ENCODE results near the gene FAM98B.
"Not testable (repeated sequence)": the region's sequence is repeated elsewhere in the genome, so short reads cannot be mapped to it uniquely, and the experiment has no call there.

The FAM98B gene

DNA sequence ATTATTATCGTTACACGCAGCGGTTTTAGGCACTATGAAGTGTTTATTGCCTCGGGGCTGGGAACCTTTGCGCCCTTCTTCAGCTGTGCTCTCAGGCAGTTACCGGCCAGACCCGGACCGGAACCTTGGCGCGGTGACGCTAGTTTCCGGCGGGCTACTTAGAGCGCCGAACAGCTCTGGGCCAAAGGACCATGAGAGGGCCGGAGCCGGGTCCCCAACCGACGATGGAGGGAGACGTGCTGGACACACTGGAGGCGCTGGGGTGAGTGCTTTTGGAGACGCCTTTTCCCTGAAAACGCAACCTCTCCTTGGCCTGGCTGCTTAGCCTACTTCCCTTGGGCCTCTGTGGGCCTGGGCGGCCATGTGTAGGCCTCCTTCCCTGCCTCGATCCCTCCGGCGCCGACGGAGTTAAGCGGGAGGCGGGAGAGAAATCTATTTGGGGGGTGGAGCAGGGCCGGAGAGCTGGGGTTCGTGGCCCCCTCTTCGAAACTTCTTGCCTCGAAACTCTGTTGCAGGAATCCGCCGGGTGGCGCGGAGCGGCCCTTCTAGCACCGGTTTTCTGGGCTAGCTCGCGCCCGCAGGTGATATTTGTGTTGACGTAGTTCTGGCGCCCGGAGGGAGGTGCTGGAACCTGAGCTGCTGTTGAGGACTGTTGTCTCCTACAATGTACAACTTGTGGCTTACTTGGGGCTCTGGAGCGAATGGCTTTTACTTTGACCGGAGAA is at the start of gene FAM98B:
Gene FAM98B, plus strand, starts transcription at position 157 of the 725 bp plus-strand sequence. Its CDS starts 35 bp downstream, at position 192.
- DNase-seq, result peak; percentile 64

DNA sequence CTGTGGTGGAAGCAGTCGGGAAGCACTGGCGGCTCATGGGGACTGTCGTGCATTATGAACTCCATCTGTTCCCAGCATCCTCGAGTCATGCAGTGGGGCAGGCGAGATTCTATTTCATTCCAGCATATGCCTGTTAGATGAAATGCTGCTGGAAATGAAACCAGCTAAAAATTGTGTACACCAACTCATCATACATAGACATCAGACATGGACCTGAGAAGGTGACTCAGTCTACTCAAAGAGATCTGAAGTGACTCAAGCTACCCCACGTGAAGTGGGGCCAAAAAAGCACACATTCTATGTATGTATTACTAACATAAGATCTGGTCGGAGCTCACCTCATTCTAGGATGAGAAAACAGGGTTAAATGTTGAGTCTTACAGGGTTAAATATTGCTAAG is 47.5 kb upstream of the FAM98B start:
- no peak for DNase-seq

DNA sequence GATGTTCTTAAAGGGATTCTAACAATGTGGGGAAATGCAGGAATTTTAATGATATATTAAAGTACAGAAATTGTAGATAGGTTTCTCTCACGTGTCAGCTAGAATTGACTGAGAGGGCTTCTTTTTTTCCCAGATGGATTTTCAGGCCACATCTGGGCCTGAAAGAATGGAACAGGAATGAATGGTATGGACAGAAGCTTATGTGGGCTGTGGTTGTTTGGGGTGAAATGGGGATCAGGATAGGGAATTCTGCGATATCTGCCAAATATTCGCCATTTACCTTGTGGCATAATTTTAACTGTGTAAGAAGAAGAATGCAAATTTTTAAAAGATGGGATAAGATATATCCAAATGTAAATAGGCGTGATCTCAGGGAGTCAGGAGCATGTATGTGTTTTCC is 45.4 kb upstream of the FAM98B start:
- DNase-seq, result no peak

DNA sequence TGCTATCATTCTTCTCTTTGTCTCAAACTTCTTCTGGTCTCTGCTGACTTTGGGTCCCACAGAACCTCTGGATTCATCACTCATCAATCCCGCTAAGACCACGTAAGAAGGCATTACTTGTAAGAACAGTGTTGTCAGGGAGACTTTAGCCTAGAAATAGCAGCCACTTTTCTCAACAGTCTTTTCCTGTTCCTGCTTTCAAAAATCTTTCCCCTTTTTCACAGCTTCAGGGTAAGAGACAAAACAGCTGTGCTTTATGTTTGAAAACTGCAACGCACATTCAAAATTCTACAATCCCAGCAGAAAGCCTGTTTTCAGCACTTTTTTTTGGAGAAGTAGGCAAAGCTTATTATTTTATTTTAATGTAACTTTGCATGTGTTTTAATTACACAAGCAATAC is 42.0 kb upstream of the FAM98B start:
- no peak for DNase-seq

DNA sequence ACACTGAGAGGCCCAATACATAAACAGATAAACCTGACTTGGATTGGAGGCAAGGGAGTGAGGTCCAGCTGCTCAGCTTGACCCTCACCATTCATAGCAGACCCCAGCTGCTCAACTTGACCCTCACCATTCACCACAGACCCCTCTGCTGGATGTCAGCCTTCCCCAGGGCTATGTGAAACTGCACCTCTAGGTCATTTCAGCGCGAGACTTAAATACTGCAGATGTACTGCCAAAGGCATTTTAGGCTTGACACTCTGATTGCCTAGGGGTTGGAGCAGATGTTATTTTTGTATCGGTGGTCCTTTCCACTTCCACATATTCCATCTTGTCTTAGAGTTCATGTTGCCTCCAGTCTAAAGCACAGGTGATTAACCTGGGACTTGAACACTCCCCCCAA is 41.5 kb upstream of the FAM98B start:
- no peak for DNase-seq

DNA sequence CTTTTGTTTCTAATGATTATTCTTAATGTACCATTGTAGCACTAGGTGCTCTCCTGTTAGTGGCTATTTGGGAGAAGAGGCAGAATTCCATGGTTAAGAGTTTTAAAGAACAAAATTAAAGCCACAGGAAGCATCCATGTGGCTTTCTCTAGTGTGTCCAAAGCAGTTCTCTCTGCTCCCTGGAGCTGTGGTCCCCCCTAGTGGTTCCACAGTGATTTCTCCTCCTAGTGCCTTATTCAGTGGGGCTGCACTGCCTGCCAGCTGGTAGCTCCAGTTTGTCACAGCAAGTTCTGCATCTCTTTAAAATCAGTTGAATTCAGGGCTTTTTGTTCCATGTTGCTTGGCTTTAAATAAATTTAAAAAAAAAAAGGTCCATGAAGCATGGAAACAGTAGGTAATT is 39.6 kb upstream of the FAM98B start:
- DNase-seq, result peak; percentile 23

DNA sequence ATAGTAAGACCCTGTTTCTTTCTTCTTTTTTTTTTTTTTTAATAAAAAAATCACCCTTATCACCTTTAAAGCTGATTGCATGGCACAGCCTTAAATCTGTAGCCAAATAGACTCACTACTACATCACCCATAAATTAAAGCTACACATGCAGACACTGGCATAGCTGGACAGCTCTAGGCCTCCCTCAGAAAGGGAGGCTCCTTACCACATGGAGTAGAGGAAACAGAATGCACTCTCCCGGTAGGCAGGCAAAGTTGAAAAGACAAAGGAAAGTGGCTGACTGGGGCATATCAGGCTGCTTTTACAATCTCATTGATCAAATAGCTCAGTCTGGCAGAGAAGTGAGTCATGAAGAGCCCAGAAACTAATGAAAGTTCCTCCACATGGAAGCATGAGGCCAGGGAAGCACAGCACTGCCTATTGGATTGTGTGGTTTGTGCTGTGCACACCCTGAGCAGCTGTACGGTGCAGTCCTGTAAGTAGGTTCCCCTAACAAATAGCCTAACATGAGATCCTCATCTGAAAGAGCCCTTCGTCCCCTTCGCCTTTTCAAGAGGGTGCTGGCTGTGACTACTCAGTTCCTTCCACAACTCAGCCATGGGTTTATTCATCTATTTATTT is 32.7 kb upstream of the FAM98B start:
- DNase-seq, result no peak

DNA sequence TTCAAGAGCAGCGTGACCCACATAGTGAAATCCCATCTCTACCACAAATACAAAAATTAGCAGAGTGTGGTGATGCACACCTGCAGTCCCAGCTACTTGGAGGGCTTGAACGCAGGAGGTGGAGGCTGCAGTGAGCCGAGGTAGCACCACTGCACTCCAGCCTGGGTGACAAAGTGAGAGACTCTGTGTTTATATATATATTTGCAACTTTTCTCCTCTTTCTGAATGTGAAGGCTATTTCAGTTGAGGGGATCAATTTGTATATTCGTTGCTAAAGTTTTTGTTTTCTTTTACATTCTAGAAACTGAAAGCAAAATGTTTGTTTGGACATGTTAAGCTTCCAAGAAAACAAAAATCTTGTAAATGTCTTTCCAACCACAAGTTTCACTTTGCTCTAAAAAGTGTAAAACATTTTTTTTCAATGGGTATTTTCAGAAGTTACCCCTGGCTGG is 29.8 kb upstream of the FAM98B start:
- no peak for DNase-seq

DNA sequence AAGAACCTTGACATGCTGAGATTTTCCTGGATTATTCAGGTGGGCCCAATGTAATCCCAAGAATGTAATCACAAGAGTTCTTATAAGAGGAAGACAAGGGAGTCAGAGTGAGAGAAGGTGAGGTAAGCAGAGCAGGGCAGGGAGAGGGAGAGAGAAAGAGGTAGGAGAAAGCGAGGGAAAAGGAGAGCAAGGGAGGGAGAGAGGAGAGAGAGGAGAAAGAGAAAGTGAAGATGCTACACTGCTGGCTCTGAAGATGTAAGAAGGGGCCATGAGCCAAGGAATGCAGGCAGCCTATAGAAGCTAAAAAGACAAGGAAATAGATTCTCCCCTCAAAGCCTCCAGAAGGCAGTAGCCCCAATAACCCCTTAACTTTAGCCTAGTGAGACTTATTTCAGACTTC is 28.7 kb upstream of the FAM98B start:
- no peak for DNase-seq

DNA sequence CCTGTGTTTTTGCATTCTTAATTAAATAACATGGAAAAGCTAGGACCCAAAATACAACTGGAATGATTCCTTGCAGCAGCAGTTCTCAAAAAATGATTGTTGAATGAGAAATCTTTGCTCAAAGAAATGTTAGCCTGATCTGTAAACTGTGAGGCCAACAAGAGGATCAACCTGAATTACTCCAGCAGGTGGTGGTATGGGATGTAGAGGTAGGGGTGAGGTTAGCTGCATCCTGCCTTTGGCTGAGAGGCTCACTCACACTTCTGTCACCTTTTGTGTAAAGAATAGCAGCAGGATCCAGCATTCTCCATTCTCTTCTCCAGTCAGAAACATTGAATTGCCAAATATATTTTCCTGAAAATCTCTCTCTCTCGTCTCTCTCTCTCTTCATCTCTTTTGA is 26.5 kb upstream of the FAM98B start:
- no peak for DNase-seq

DNA sequence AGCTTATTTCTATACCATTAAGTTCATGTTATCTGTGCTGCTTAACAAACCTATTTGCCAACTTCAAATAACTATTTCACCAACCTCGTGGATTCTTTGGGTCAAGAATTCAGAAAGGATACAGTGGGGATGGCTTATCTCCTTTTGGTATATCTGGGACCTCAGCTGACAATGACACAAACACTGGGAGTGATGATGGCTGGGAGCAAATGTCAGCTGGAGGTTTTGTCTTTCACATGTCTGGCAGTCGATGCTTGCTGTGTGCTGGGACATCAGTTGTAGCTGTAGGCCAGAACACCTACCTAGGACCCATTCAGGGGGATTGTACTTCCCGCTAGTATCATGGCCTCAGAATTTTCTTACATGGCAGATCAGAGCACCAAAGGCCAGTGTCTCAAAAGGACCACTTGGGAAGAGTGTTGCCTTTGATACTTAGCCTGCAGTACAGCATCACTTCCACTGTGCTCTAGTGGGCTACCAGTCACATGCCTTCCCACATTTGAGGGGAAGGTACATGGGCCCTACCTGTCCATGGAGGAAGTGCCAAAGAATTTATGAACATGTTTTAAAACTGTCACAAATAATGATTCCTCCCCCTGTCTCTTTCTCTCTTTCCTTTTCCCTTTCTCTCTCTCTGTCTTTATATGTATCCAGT is 23.7 kb upstream of the FAM98B start:
- no peak for DNase-seq

DNA sequence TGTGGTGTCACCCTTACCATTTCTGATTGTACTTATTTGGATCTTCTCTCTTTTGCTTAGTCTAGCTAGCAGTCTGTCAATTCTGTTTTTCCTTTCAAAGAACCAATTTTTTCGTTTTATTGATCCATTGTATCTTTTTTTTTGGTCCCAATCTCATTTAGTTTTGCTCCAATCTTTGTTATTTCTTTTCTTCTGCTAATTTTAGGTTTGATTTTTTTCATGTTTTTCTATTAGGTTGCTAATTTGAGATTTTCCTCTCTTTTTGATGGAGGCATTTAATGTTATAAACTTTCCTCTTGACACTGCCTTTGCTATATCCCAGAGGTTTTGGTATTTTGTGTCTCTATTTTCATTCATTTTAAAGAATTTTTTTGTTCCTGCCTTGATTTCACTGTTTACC is 16.9 kb upstream of the FAM98B start:
- no peak for DNase-seq

DNA sequence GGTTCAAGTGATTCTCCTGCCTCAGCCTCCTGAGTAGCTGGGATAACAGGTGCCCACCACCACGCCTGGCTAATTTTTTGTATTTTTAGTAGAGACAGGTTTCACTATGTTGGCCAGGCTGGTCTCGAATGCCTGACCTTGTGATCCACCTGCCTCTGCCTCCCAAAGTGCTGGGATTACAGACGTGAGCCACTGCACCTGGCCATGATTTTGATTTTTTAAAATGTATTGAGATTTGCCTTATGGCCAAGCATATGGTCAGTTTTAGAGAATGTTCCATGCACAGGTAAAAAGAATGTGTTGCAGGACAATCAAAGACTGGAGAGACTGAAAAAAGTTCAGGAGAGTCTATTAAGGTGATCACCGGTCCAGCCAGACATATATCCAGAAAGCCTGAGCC is 16.3 kb upstream of the FAM98B start:
- not testable (repeated sequence) for DNase-seq

DNA sequence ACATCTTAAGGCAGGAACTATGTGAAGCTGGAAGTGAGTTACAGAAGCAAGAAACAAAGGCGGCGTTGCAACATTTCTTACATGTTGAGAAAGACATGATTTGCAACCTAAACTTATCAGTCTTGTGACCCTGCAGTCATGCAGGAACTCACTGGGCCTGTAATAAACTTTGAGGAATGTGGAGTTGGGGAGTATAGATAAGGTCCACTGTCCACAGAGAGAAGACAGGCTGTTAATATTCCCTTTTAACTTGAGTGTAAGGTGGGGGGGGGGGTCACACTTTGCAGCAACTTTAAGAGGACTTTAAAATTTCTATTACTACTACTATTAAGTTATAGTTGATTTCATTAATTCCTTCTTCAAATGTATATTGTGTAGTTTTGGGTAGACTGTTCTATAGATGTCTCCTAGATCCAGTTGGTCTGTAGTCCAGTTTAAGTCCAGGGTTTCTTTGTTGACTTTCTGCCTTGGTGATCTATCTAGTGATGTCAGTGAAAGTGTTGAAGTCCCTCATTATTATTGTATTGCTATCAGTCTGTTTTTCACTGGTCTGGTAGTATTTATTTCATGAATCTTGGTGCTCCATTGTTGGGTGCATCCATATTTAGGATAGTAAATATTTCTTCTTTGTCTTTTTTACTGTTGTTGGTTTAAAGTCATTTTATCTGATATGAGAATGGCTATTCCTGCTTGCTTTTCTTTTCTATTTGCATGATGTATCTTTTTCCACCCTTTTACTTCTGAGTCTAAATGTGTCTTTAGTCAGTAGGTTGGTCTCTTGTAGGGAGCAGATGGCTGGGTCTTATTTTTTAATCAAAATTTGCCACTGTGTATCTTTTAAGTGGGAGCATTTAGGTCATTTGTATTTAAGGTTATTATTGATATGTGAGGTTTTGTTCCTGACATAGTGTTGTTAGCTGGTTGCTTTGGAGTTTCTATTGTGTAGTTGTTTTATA is 15.6 kb upstream of the FAM98B start:
- DNase-seq, result no peak

DNA sequence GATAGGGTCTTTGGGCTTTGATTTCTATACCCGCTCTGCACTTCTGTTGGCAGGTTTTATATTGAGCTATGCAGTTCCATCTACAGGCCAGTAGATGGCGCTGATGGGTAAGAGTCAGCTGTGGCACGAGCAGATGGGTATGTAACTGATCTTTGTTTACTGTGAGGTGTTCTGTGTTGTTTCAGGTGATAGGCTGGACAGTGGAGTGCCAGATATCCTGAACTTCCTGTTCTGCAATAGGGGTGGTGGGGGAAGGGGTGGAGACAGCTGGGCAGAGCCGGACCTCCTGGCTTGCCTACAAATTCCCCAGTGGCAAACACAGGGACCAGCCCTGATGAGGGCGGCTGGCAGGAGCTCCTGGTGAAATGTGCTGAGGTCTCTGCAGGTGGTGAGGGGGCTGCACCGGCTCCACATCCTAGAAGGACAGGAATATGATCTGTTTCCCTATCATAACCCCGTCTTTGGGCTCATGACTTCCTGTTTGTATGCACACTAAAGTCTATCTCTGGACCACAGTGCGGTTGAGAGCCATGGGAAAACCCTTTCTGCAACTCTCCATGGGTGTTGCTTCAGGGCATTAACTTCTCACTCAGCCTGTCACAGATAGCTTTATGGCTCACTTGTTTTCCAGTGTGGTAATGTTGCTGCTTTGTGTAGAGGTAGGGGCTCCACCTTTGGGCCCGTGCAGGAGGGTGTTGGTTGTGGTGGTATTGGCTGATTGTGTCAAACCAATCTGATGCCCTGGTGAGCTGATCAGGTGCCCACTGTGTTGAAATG is 13.4 kb upstream of the FAM98B start:
- no peak for DNase-seq

DNA sequence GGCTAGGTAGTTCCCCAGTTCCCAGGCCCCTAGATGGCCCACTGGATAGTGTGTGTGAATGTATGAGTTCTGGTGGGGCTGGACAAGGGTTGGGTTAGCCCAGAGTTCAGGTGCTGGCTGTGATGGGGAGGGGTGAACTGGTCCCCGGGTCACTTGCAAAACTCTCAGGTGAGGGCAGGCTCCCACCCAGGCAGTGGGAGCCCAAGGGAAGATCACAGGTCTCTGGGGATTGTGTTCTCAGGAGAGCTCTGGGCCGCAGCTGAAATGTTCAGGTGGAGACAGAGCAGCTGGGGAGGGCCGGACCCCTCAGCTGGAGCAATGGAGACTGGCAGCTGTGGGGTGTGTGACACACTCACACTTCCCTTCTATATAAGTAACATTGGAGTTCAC is 12.8 kb upstream of the FAM98B start:
- no peak for DNase-seq

DNA sequence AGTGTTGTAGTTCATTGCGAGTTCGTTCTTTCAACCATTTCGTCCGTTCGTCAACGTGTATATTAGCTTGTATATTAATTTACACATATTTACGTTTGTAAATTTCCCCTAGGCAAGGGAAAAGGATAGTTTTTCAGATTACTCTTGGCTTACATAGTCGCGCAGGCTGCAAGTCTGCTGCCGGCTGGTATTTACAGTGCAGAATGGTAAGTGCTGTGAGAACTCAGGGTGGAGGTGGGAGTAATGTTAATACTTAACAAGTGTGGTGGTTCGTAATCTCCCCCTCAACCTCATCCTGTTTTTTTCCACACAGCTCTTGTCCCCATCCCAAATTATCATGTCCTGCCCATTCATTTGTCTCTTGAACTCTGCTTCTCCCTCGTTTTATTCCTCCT is 766 bp downstream of the FAM98B start:
- no peak for DNase-seq

DNA sequence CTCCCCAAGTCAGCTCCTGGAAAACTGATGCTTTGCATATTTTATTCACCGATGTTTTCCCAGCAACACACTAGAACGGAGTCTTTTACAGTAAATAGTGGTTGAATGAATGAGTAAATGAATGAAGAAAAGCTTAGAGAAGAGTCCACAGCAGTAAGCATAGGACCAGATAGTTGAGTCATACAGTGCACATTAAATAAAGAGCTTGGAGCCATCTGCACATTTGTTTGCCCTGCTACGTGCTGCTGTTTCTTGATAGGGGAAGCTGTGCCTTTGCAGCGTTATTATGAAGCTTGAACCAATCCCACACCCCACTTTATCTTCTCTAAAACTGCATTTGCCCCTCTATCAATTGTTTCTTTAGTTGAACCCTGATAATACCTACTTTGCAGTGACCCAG is 1.2 kb downstream of the FAM98B start:
- no peak for DNase-seq

DNA sequence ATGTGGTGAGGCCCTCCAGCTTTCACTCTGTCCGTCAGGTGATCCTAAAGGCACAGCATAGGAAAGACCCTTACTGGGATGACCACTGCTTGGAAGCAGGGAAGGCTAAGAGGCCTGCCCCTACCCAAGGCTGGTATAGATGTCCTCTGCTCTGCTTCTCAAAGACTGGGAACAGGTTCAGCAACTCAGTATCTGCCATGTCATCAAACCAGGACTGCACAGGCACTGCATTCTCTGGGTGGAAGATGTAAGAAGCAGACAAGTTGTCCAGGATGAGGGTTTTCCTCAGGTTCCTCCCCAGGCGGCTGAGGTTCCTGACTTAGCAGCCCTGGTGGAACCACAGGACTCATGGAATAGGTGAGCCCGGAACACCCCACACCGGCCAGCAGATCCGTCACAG is 4.7 kb downstream of the FAM98B start:
- no peak for DNase-seq

DNA sequence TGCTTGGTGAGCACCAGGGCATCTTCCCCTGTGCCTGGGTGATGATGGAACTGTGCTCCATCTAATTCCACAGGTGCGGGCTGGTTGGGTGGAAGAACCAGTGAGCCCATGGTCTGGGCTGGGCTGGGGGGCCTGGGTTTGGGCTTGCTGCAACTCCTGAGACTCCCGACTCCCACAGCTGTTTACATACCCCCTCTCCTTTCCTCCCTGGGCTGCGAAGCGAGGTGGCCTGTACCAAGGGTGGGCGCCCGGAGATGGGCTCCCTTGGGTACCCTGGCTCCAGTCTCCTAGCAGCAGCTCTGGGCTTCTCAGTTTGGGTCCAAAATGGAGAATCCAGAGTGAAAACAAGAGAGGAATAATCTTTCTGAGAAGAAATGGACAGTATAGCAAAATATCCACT is 5.6 kb downstream of the FAM98B start:
- DNase-seq, result no peak

DNA sequence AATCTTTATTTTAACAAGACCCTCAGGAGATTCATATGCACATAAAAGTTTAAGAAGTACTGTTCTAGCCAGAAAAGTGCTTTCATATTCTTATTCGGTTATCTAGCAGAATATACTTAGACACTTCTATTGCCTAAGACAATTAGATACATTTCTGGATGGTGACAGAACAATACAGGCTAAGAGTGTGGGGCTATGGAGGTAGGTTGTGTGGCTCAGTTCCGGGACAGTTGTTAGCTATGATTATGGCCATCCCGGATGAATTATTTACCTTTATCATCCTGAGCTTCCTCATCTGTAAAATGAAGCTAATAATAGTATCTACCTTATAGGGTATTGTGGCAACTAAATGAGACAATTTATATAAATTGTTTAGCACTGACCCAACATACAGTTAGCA is 6.6 kb downstream of the FAM98B start:
- DNase-seq, result no peak

DNA sequence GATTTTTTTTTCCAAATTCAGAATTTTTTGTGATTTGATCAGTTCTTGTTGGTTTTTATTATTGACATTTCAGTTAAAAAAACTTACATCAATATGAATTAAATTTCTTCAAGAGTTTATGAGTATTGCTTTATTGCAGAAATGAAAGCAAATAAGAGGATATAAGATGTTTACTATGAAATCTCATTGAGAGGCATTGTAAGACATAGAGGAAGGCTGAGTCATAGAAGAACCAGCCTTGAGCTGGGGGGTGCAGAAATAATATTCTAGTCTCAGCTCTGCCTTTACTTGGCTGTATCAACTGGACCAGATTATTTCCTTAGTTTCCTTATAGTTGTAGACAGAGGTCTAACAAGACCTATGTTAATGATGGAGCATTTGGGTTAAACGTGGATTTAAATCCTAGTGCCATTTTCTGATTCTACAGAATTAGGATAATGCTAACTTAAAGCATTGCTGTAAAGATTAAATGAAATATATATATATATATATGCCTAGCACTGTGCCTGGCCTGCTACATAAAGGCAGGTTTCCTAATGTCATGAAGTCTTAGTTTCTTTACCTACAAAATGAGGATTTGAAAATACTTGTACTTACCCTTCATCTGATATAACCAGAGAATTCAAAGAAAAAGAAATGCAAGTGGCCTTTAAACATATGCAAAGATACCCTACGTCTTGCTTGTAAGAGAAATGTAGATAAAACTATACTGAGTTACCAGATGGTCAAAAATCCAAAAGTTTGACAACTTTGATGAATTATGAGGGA is 7.3 kb downstream of the FAM98B start:
- no peak for DNase-seq
